NB4 (cell line): ENCODE data around the gene CDC42.
"Not testable (repeated sequence)": the region's sequence is repeated elsewhere in the genome, so short reads cannot be mapped to it uniquely, and the experiment has no call there.

Experiments
- DNase-seq: peaks from one replicate; pipeline ENCODE4 v3.0.0; 2010; ENCODE audit warnings: low read depth
- H3K4me3 ChIP-seq: one replicate; pipeline ENCODE4 v1.5.1; 2011; ENCODE audit warnings: mild to moderate bottlenecking, low read depth, low read length, moderate library complexity
- MAX ChIP-seq: IDR thresholded peaks from 2 replicates; pipeline ENCODE4 v1.6.1; 2011; ENCODE audit warnings: low read depth, low read length
- MYC ChIP-seq: IDR thresholded peaks from 2 replicates; pipeline ENCODE4 v1.6.1; 2011; ENCODE audit warnings: low read depth, low read length
- POLR2A ChIP-seq: IDR thresholded peaks from 2 replicates; pipeline ENCODE4 v1.6.1; 2011; ENCODE audit warnings: mild to moderate bottlenecking; ENCODE audit not compliant: insufficient read length; ENCODE audit errors: extremely low read depth
- TF ChIP-seq, protein P1 (sequence below): IDR thresholded peaks from one replicate; pipeline ENCODE4 v1.5.1; 2012; ENCODE audit warnings: low read depth, low read length

CDC42 gene

DNA sequence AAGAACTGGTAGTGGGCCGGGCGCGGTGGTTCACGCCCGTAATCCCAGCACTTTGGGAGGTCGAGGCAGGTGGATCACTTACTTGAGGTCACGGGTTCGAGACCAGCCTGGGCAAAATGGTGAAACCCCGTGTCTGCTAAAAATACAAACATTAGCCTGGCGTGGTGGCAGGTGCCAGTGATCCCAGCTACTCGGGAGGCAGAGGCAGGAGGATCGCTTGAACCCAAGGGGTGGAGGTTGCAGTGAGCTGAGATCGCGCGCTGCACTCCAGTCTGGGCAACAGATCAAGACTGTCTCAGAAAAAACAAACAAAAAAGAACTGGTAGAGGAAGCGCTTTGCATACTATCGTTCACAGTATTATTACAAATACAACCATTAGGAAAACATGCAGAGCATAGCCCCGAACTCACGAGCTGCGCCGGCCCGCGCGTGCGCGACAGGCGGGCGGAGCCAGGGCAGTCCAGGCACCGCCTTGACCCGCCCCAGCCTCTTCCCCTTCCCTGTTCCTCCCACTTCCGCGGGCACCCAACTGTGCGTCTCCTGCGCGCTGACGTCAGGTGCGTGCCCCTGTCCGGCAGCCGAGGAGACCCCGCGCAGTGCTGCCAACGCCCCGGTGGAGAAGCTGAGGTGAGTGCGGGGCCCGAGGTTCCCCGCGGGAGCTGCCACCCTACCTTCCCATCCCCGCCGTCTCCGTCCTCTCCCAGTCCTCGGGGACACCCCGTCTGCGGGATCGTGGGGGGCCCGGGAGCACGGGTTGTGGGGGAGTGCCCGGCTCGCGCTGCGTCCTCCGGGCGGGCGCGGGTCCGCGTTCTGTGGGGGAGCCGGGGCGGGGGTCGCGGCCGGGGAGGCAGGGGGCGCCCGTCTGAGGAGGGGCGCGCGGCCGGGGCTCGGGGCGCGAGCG lies at the start of gene CDC42:
TSS of gene CDC42 (plus strand) at position 595 of the 902 bp plus-strand sequence. CDS start 25,770 bp downstream, outside the sequence.
- peak; percentile 69 for TF ChIP-seq MYC
- TF ChIP-seq MAX: 0 out of 2 replicates have a peak, but pooled peaks have one; percentile 44
- TF ChIP-seq, protein P1, sequence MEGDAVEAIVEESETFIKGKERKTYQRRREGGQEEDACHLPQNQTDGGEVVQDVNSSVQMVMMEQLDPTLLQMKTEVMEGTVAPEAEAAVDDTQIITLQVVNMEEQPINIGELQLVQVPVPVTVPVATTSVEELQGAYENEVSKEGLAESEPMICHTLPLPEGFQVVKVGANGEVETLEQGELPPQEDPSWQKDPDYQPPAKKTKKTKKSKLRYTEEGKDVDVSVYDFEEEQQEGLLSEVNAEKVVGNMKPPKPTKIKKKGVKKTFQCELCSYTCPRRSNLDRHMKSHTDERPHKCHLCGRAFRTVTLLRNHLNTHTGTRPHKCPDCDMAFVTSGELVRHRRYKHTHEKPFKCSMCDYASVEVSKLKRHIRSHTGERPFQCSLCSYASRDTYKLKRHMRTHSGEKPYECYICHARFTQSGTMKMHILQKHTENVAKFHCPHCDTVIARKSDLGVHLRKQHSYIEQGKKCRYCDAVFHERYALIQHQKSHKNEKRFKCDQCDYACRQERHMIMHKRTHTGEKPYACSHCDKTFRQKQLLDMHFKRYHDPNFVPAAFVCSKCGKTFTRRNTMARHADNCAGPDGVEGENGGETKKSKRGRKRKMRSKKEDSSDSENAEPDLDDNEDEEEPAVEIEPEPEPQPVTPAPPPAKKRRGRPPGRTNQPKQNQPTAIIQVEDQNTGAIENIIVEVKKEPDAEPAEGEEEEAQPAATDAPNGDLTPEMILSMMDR: no peak
- peak; percentile 90 for TF ChIP-seq POLR2A
- peak; percentile 96 for DNase-seq
- H3K4me3 ChIP-seq: peak within 1 kb of the TSS; percentile 97

DNA sequence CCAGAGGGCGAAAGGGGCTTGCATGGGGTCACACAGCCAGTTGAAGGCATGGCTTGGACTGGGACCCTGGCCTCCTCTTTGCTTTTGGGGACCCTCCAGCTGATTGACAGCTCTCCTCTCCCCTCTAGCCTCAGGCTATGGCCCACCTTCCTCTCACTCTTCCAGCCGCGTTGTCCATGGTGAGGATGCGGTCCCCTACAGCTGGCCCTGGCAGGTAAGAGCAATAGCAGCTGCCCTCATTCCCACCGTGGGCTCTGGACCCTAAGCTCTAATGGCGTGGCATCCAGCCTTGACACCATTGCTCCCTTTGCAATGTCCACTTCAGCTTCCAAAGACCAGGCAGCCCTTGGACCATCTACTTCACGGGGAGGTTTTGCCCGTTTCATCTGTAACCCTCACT lies 49.6 kb upstream of the CDC42 start:
- not testable (repeated sequence) for DNase-seq, H3K4me3 ChIP-seq

DNA sequence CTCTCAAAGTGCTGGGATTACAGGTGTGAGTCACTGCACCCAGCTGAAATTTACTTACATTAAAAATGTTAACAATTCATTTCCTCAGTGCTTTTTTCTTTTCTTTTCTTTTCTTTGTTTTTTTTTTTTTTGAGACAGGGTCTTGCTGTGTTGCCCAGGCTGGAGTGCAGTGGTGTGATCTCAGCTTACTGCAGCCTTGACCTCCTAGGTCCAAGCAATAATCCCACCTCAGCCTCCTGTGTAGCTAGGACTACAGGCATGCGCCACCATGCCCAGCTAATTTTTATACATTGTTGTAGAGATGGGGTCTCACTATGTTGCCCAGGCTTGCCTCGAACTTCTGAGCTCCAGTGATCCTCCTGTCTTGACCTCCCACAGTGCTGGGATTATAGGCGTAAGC lies 48.5 kb upstream of the CDC42 start:
- not testable (repeated sequence) for H3K4me3 ChIP-seq, DNase-seq

DNA sequence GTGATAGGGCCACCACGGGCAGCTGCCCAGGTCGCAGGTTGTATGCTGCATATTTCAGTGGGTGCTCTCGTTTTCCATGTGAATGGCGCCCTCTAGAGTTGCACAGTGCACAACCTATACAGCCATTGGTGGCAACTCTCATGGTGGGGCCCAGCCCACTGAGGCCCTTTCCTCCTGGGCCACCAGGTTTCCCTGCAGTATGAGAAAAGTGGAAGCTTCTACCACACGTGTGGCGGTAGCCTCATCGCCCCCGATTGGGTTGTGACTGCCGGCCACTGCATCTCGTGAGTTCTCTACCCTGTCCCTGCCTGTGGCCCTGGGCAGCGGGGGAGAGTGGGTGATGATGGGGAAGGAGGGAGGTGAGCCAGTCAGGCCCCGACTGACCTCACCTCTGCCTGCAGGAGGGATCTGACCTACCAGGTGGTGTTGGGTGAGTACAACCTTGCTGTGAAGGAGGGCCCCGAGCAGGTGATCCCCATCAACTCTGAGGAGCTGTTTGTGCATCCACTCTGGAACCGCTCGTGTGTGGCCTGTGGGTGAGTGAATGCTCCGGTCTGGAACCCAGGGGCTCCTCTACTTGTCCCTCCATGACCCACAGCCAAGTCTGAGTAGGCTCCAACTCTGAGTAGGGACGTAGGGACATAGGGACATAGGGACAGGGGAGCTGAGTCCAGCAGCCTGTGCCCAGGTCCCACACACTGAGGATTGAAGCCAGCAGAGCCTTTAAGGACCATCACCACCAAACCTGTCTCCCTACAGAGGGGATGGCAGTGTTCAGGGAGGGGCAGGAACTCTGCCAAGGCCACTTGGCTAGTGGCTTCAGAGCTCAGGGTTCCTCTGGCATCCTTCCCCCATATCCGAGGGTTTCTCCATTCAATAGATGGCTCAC lies 47.0 kb upstream of the CDC42 start:
- DNase-seq: peak; percentile 68
- TF ChIP-seq, protein P1: peak; percentile 28
- not testable (repeated sequence) for H3K4me3 ChIP-seq

- not testable (repeated sequence) for DNase-seq, H3K4me3 ChIP-seq
Observed at GRCh38 chr1:22006736-22007135, 45.8 kb upstream of the CDC42 start.

DNA sequence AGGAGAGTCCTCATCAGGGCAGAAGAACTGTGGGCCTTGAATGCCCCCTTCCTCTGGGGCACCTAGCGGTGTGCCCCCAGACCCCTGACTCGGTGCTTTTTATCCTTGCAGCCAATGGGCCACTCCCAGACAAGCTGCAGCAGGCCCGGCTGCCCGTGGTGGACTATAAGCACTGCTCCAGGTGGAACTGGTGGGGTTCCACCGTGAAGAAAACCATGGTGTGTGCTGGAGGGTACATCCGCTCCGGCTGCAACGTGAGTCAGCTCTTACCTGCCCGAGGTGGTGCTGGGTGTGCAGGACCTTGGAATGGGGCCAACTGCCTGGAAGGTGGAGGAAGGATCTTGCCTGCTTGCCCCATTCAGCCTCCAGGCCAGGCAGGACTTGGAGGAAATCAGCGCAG lies 45.2 kb upstream of the CDC42 start:
- not testable (repeated sequence) for H3K4me3 ChIP-seq, DNase-seq

DNA sequence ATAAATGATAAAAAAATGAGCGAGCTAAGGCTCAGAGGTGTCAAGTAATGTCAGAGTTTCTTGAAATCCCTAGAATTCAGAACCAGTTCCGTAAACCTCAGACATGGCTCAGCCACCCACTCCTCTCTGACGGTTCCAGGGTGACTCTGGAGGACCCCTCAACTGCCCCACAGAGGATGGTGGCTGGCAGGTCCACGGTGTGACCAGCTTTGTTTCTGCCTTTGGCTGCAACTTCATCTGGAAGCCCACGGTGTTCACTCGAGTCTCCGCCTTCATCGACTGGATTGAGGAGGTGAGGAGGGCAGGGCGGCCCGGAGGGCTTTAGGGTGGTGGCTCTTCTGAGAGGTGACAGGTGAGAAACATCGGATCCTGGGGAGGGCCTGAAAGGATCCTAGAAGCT lies 42.9 kb upstream of the CDC42 start:
- not testable (repeated sequence) for DNase-seq, H3K4me3 ChIP-seq

DNA sequence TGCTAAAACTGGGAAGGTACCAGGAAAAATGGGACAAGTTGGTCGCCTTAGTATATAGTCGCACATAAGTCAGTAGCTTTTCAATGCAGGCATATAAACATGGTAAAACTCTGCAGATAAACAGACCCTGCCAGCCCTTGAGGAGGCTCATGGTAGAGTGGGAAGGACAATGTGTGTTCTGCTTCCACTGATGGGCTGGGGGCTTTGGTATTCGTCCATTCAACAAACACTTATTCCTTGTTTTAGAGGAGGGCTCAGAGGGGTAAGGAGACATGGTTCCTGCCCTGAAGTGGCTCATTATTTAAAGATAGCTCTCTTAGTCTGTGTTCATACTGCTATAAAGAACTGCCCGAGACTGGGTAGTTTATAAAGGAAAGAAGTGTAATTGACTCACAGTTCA lies 39.8 kb upstream of the CDC42 start:
- not testable (repeated sequence) for DNase-seq, H3K4me3 ChIP-seq

- not testable (repeated sequence) for H3K4me3 ChIP-seq, DNase-seq
Observed at GRCh38 chr1:22014575-22015206, 37.8 kb upstream of the CDC42 start.
